PC-9 (cell line): ENCODE data around the gene TTC27.

Experiments used
- CTCF ChIP-seq: fragments of 200-600 bp; sonication (generic); conservative IDR thresholded peaks from 2 replicates; pipeline ENCODE4 v1.6.1; 2017; ENCODE audit warnings: mixed run types, antibody characterized with exemption, mild to moderate bottlenecking, moderate library complexity
- EZH2 ChIP-seq: fragments of 200-600 bp; sonication (generic); IDR thresholded peaks from 2 replicates; pipeline ENCODE4 v1.8.0; 2017; ENCODE audit warnings: antibody characterized with exemption, low read depth

GRCh38 chr2:32627441-32627813, 423 bp upstream of the TTC27 start:
- TF ChIP-seq CTCF (no peak), EZH2 (no peak)
